HG02623 (cell line): ENCODE data around the gene BLCAP.
"Not testable (repeated sequence)": the region's sequence is repeated elsewhere in the genome, so short reads cannot be mapped to it uniquely, and the experiment has no call there.

ENCODE experiments used
- ATAC-seq: cut with Tn5 transposase; IDR thresholded peaks from one replicate; pipeline ENCODE4 v1.9.1; 2021; ENCODE audit warnings: moderate library complexity; ENCODE audit not compliant: unreplicated experiment

Gene BLCAP

GRCh38 chr20:37527638-37528445 is at the start of gene BLCAP:
Gene BLCAP, minus strand, starts transcription at chr20:37527876. Its CDS starts 8,702 bp downstream, at chr20:37519174.
- ATAC-seq, result peak; percentile 59

GRCh38 chr20:37577436-37577835 is 49.8 kb upstream of the BLCAP start:
- ATAC-seq, result not testable (repeated sequence)

GRCh38 chr20:37576911-37577310 is 49.2 kb upstream of the BLCAP start:
- no peak for ATAC-seq

GRCh38 chr20:37575884-37576283 is 48.2 kb upstream of the BLCAP start:
- no peak for ATAC-seq

GRCh38 chr20:37574199-37574890 is 46.7 kb upstream of the BLCAP start:
- no peak for ATAC-seq

- ATAC-seq, result no peak
These were observed 46.0 kb upstream of the BLCAP start for GRCh38 chr20:37573626-37574198.

- ATAC-seq, result no peak
These were observed 43.4 kb upstream of the BLCAP start for GRCh38 chr20:37571033-37571432.

- no peak for ATAC-seq
These were observed 42.7 kb upstream of the BLCAP start for GRCh38 chr20:37570419-37570818.

GRCh38 chr20:37567671-37568588 is 40.3 kb upstream of the BLCAP start:
- no peak for ATAC-seq

- no peak for ATAC-seq
These were observed 39.6 kb upstream of the BLCAP start for GRCh38 chr20:37567331-37567665.

- no peak for ATAC-seq
These were observed 39.1 kb upstream of the BLCAP start for GRCh38 chr20:37566590-37567330.

- no peak for ATAC-seq
These were observed 37.6 kb upstream of the BLCAP start for GRCh38 chr20:37565134-37565811.

GRCh38 chr20:37564388-37565133 is 36.9 kb upstream of the BLCAP start:
- ATAC-seq, result no peak

- no peak for ATAC-seq
These were observed 36.3 kb upstream of the BLCAP start for GRCh38 chr20:37564016-37564387.

- no peak for ATAC-seq
These were observed 35.2 kb upstream of the BLCAP start for GRCh38 chr20:37562695-37563480.

- no peak for ATAC-seq
These were observed 33.0 kb upstream of the BLCAP start for GRCh38 chr20:37560629-37561028.

- no peak for ATAC-seq
These were observed 31.8 kb upstream of the BLCAP start for GRCh38 chr20:37559312-37560027.

- no peak for ATAC-seq
These were observed 31.1 kb upstream of the BLCAP start for GRCh38 chr20:37558779-37559178.
